ENCODE measurements around the gene RAB40B. TPM values are rescaled to one million over a fixed set of nuclear protein-coding genes. Genes with fewer than 3 reads are reported as not detected.

RAB40B gene
- total RNA-seq, 2 donors from 2014 or later, result 18.2 to 39.9 TPM

GRCh38 chr17:82720204-82720603, 21.7 kb upstream of the RAB40B start:
- peaks cover 0 to 4% of the 10 kb centered on the region in 2 donors for H3K36me3 ChIP-seq (replicated peaks in 1 of 2; ENCODE audit: insufficient read depth in 1 of 2, low read depth in 2 of 2)
- DNase-seq (no peak), ATAC-seq (no peak)

GRCh38 chr17:82718986-82719685, 20.6 kb upstream of the RAB40B start:
- no peak for DNase-seq
- Histone ChIP-seq H3K36me3 (replicated peaks in 1 of 2; ENCODE audit: insufficient read depth in 1 of 2, low read depth in 2 of 2) (peaks cover 0 to 4% of the 10 kb centered on the region in 2 donors), H3K27ac (no peak overlapping the region), H3K4me1 (peaks cover 19% of the 10 kb centered on the region), H3K27me3 (no peaks in the 10 kb centered on the region), H3K4me3 (no peak overlapping the region), H3K9me3 (no peaks in the 10 kb centered on the region)
- 88 to 92% methylated on average over 10 to 18 of the region's 18 CpGs for WGBS, 2 donors
- intact Hi-C loops (cut with DNase I), result no loop called here
- ATAC-seq, result no peak
- TF ChIP-seq POLR2A (IDR thresholded peaks at IDR 0.05), result no peak
- no peak for TF ChIP-seq CTCF (IDR thresholded peaks at IDR 0.05)

More at GRCh38 chr17:82720204-82720603, 21.7 kb upstream of the RAB40B start:
- Histone ChIP-seq H3K27me3 (no peaks in the 10 kb centered on the region), H3K9me3 (no peaks in the 10 kb centered on the region), H3K4me1 (peaks cover 19% of the 10 kb centered on the region), H3K4me3 (no peak overlapping the region), H3K27ac (no peak overlapping the region)
- intact Hi-C loops (cut with DNase I), result no loop called here
- TF ChIP-seq POLR2A (IDR thresholded peaks at IDR 0.05) (no peak), CTCF (IDR thresholded peaks at IDR 0.05) (no peak)
- 91 to 98% methylated on average over 13 to 19 of the region's 19 CpGs for WGBS, 2 donors

GRCh38 chr17:82716203-82717010, 17.9 kb upstream of the RAB40B start, which contains the start of gene FN3KRP:
TSS of gene FN3KRP (plus strand) at chr17:82716706. CDS start at chr17:82716756, 50 bp downstream.
- Histone ChIP-seq H3K36me3 (replicated peaks in 1 of 2; ENCODE audit: insufficient read depth in 1 of 2, low read depth in 2 of 2) (no peaks in the 10 kb centered on the region), H3K27me3 (no peaks in the 10 kb centered on the region), H3K27ac (peak within 1 kb of the TSS; percentile 63 to 88 (median 72)), H3K4me1 (peaks cover 19% of the 10 kb centered on the region), H3K9me3 (no peaks in the 10 kb centered on the region), H3K4me3 (peak within 1 kb of the TSS; percentile 39 to 99)
- DNase-seq (peak; percentile 97 to 98 (median 98)), ATAC-seq (peak; percentile 98)
- WGBS, 2 donors, result 0 to 1% methylated on average over 12 to 58 of the region's 75 CpGs
- peak in 2 of 3 donors; percentile 54 to 56 for TF ChIP-seq POLR2A (IDR thresholded peaks at IDR 0.05)
- no peak for TF ChIP-seq CTCF (IDR thresholded peaks at IDR 0.05)
- intact Hi-C loops (cut with DNase I), result no loop called here

- DNase-seq (no peak), ATAC-seq (no peak)
- intact Hi-C loops (cut with DNase I), result no loop called here
- no peak overlapping the region for H3K4me3 ChIP-seq
- H3K27ac ChIP-seq, result no peak overlapping the region
- no peaks in the 10 kb centered on the region for H3K9me3 ChIP-seq
- H3K27me3 ChIP-seq, result no peaks in the 10 kb centered on the region
- WGBS, 2 donors, result 62 to 87% methylated on average over 3 to 35 of the region's 35 CpGs
- no peak for TF ChIP-seq CTCF (IDR thresholded peaks at IDR 0.05)
- TF ChIP-seq POLR2A (IDR thresholded peaks at IDR 0.05), result no peak
- H3K36me3 ChIP-seq (replicated peaks in 1 of 2; ENCODE audit: insufficient read depth in 1 of 2, low read depth in 2 of 2), result no peaks in the 10 kb centered on the region
- peaks cover 19% of the 10 kb centered on the region for H3K4me1 ChIP-seq
Observed at GRCh38 chr17:82713071-82713723, 14.7 kb upstream of the RAB40B start.
